Central memory CD8-positive, alpha-beta T cell (primary cell): ENCODE results near the gene CELA3A.
"Not testable (repeated sequence)": the region's sequence is repeated elsewhere in the genome, so short reads cannot be mapped to it uniquely, and the experiment has no call there.

Experiments
- ATAC-seq: fragments of 150-1000 bp; cut with Tn5 transposase; replicated peaks from 2 replicates; pipeline ENCODE4 v1.10.0; 2022; ENCODE audit warnings: mild to moderate bottlenecking, moderate FRiP score, moderate number of reproducible peaks; ENCODE audit not compliant: poor library complexity, severe bottlenecking; ENCODE audit errors: extremely low read depth
- DNase-seq, 2 donors: peaks; one replicate each; pipeline ENCODE4 v3.0.0; 2021; ENCODE audit warnings: low spot score in 2 of 2
- H3K27ac Mint-ChIP-seq: one replicate; pipeline ENCODE4 v1.8.0; 2022; ENCODE audit warnings: low read depth, mild to moderate bottlenecking, moderate library complexity, mixed read lengths
- H3K27me3 Mint-ChIP-seq: one replicate; pipeline ENCODE4 v1.8.0; 2022; ENCODE audit warnings: mixed read lengths
- H3K36me3 Mint-ChIP-seq: one replicate; pipeline ENCODE4 v1.8.0; 2022; ENCODE audit warnings: mild to moderate bottlenecking, moderate library complexity, mixed read lengths; ENCODE audit not compliant: insufficient read depth
- H3K4me1 Mint-ChIP-seq: one replicate; pipeline ENCODE4 v1.8.0; 2022; ENCODE audit warnings: mixed read lengths
- H3K4me3 Mint-ChIP-seq: one replicate; pipeline ENCODE4 v1.8.0; 2022; ENCODE audit warnings: mild to moderate bottlenecking, moderate library complexity, mixed read lengths
- H3K9me3 Mint-ChIP-seq: one replicate; pipeline ENCODE4 v1.8.0; 2022; ENCODE audit warnings: mixed read lengths

The CELA3A gene

DNA sequence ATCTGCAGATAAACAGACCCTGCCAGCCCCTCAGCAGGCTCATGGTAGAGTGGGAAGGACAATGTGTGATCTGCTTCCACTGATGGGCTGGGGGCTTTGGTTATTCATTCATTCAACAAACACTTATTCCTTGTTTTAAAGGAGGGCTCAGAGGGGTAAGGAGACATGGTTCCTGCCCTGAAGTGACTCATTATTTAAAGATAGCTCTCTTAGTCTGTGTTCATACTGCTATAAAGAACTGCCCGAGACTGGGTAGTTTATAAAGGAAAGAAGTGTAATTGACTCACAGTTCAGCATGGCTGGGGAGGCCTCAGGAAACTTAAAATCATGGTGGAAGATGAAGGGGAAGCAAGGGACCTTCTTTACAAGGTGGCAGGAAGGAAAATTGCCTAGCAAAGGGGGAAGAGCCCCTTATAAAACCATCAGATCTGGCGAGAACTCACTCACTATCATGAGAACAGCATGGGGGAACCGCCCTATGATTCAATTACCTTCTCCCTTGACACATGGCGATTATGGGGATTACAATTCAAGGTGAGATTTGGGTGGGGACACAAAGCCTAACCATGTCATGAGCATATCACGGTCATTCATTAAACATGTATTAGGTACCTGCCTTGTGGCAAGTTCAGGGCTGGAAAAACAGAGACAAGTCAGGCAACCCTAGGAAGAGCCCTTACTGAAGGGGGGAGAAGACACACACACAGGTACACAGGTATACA is 11.6 kb upstream of the CELA3A start:
- not testable (repeated sequence) for H3K4me1 Mint-ChIP-seq

DNA sequence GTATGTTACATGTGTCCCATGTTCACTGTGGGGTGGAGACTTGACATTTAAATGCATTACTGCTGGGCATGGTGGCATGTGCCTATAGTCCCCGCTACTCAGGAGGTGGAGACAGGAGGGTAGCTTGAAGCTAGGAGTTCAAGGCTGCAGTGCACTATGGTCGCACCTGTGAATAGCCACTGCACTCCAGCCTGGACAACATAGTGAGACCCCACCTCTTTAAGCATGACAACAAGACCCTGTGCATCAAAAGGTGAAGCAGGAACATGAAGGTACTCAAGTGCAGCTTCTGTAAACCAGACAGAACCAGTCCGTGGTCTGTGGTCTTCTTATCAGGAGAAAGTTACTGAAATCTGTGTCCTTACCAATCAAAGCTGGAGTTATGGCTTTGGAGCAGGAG is 9.3 kb upstream of the CELA3A start:
- not testable (repeated sequence) for H3K4me3 Mint-ChIP-seq, DNase-seq, H3K27me3 Mint-ChIP-seq, H3K27ac Mint-ChIP-seq, H3K36me3 Mint-ChIP-seq, ATAC-seq, H3K4me1 Mint-ChIP-seq, H3K9me3 Mint-ChIP-seq

More for the DNA sequence above, 11.6 kb upstream of the CELA3A start:
- not testable (repeated sequence) for DNase-seq, H3K27me3 Mint-ChIP-seq, ATAC-seq, H3K27ac Mint-ChIP-seq, H3K36me3 Mint-ChIP-seq, H3K9me3 Mint-ChIP-seq, H3K4me3 Mint-ChIP-seq

DNA sequence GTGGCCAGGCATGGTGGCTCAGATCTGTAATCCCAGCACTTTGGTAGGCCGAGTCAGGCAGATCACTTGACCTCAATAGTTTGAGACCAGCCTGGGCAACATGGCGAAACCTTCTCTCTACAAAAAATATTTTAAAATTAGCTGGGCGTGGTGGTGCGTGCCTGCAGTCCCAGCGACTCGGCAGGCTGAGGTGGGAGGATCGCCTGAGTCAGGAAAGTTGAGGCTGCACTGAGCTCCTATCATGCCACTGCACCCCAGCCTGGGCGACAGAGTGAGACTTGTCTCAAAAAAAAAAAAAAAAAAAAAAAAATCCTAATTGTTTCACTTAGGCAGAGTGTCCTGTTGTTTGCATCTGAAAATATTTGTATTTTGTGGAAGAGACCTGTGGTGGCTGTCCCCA is 6.7 kb upstream of the CELA3A start:
- not testable (repeated sequence) for H3K4me3 Mint-ChIP-seq, ATAC-seq, H3K27ac Mint-ChIP-seq, H3K9me3 Mint-ChIP-seq, H3K4me1 Mint-ChIP-seq, H3K27me3 Mint-ChIP-seq, H3K36me3 Mint-ChIP-seq, DNase-seq

DNA sequence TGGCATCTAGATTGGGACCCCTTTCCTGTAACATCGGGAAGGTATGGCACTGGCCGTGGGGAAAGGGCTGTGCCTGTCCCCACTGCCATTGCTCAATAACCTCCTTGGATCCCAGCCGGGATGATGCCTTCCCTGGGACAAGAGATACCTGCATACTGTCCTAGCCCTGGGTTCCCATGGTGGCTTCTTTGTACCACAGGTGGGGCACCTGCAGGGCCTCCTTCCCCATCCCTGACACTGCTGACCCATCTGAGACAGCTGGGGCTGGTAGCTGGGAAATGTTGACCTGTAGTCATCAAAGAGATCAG is 4.8 kb upstream of the CELA3A start:
- not testable (repeated sequence) for H3K4me1 Mint-ChIP-seq, ATAC-seq, DNase-seq, H3K4me3 Mint-ChIP-seq, H3K36me3 Mint-ChIP-seq, H3K27ac Mint-ChIP-seq, H3K27me3 Mint-ChIP-seq, H3K9me3 Mint-ChIP-seq

DNA sequence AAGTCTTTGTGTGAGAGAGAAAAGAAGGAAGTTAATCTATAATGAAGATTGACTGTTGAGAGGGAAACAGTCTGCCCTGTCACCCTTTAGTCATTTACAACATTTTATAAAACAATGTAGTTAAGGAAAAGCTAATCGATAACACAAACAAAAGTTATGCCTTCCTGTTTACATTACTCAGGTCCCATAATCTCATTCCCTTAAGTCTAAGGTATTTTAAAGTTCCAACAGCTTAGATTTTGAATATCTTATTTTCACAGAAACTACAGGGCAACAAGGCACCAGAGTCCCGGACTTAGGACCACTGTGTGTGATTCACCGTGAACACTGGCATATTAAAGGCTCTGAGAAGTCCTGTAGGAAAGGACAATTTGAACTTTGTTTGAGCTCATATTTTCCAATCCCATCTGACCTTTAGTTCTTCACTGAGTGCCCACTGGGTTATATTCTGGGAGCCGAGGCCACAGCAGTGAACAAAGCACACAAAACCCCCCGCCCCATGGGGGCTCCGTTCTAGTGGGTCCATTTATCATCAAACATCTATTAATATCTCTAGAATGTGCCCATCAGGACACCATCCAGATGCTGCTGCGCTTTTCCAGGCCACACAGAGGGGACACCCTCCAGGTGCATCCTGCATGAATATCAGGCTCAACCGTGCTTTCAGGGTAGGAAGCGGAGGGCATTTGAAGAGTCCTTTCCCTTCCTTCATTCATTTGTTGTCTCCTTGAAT is 3.4 kb upstream of the CELA3A start:
- not testable (repeated sequence) for ATAC-seq, H3K4me3 Mint-ChIP-seq, H3K27me3 Mint-ChIP-seq, H3K36me3 Mint-ChIP-seq, H3K9me3 Mint-ChIP-seq, H3K27ac Mint-ChIP-seq, DNase-seq, H3K4me1 Mint-ChIP-seq

DNA sequence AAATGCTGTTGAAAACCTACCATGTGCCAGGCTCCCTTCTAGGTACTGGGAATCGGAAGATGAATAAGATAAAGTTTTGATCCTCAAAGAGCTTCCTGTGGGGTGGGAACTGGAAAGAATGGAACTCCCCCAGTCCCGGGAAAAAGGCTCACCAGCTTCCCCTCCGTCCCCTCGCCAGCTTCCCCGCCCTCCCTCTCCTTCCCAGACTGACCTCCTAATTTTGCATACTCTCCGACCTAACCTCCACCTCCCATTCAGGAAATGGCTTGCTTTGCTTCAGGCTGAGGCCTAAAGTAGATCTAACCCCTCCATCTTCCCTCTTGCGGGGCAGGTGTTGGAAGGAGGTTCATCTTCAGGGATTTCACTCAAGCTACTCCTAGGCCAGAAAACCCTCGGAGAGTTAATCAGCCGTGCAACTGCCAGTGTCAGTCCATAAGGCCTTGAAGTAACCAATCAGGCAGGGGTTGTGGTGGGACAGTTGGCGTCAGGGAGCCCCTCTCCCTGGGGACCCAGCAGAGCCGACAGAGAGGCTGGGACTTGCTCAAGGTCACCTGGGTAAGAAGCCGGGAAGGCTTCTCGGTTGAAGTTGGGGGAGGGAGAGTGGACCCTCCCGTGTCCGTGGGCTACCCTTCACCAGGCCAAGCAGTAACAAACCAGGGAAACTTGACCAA is 2.7 kb upstream of the CELA3A start:
- H3K4me1 Mint-ChIP-seq, DNase-seq, H3K4me3 Mint-ChIP-seq, H3K27me3 Mint-ChIP-seq, H3K36me3 Mint-ChIP-seq, ATAC-seq, H3K9me3 Mint-ChIP-seq, H3K27ac Mint-ChIP-seq: not testable (repeated sequence)

DNA sequence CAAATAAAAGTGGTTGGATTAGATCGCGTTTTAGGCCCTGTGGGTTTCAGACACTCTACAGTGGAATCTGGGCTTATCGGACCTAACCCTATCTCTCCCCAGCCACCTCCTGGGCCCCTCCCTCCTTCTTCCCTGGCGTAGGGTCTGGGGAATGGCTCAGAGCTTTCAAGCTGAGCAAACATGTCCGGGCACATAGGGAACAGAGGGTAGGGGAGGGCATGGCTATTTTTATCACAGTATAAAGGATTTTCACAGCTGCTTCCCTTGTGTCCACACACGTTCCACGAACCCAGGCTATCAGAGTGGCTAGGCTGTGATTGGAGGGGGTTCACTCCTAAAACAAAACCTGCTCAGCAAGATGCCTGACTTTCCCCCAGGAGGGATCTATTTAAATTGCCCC is 1.8 kb upstream of the CELA3A start:
- H3K36me3 Mint-ChIP-seq, H3K9me3 Mint-ChIP-seq, H3K4me1 Mint-ChIP-seq, DNase-seq, H3K27me3 Mint-ChIP-seq, ATAC-seq, H3K27ac Mint-ChIP-seq, H3K4me3 Mint-ChIP-seq: not testable (repeated sequence)

DNA sequence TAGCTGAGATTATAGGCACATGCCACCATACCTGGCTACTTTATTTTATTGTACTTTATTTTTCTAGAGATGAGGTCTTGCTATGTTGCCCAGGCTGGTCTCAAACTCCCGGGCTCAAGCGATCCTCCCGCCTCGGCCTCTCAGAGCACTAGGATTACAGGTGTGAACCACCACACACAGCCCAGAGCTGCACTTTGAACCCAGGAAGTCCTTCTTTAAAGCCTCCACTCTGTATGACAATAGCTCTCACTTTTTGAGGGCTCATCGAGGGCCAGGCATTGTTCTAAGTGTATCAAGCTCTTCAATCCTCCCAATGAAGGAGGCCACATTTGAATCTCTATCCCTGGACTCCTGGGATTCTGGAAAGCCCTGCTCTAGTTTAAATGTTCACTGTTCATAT is 1.0 kb downstream of the CELA3A start:
- not testable (repeated sequence) for H3K4me3 Mint-ChIP-seq, ATAC-seq, H3K27me3 Mint-ChIP-seq, H3K4me1 Mint-ChIP-seq, H3K36me3 Mint-ChIP-seq, DNase-seq, H3K9me3 Mint-ChIP-seq, H3K27ac Mint-ChIP-seq

DNA sequence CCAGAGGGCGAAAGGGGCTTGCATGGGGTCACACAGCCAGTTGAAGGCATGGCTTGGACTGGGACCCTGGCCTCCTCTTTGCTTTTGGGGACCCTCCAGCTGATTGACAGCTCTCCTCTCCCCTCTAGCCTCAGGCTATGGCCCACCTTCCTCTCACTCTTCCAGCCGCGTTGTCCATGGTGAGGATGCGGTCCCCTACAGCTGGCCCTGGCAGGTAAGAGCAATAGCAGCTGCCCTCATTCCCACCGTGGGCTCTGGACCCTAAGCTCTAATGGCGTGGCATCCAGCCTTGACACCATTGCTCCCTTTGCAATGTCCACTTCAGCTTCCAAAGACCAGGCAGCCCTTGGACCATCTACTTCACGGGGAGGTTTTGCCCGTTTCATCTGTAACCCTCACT is 1.4 kb downstream of the CELA3A start:
- H3K27me3 Mint-ChIP-seq, H3K9me3 Mint-ChIP-seq, ATAC-seq, H3K4me3 Mint-ChIP-seq, H3K36me3 Mint-ChIP-seq, DNase-seq, H3K4me1 Mint-ChIP-seq, H3K27ac Mint-ChIP-seq: not testable (repeated sequence)

DNA sequence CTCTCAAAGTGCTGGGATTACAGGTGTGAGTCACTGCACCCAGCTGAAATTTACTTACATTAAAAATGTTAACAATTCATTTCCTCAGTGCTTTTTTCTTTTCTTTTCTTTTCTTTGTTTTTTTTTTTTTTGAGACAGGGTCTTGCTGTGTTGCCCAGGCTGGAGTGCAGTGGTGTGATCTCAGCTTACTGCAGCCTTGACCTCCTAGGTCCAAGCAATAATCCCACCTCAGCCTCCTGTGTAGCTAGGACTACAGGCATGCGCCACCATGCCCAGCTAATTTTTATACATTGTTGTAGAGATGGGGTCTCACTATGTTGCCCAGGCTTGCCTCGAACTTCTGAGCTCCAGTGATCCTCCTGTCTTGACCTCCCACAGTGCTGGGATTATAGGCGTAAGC is 2.5 kb downstream of the CELA3A start:
- not testable (repeated sequence) for DNase-seq, H3K9me3 Mint-ChIP-seq, H3K36me3 Mint-ChIP-seq, H3K4me3 Mint-ChIP-seq, H3K27ac Mint-ChIP-seq, ATAC-seq, H3K27me3 Mint-ChIP-seq, H3K4me1 Mint-ChIP-seq

DNA sequence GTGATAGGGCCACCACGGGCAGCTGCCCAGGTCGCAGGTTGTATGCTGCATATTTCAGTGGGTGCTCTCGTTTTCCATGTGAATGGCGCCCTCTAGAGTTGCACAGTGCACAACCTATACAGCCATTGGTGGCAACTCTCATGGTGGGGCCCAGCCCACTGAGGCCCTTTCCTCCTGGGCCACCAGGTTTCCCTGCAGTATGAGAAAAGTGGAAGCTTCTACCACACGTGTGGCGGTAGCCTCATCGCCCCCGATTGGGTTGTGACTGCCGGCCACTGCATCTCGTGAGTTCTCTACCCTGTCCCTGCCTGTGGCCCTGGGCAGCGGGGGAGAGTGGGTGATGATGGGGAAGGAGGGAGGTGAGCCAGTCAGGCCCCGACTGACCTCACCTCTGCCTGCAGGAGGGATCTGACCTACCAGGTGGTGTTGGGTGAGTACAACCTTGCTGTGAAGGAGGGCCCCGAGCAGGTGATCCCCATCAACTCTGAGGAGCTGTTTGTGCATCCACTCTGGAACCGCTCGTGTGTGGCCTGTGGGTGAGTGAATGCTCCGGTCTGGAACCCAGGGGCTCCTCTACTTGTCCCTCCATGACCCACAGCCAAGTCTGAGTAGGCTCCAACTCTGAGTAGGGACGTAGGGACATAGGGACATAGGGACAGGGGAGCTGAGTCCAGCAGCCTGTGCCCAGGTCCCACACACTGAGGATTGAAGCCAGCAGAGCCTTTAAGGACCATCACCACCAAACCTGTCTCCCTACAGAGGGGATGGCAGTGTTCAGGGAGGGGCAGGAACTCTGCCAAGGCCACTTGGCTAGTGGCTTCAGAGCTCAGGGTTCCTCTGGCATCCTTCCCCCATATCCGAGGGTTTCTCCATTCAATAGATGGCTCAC is 4.0 kb downstream of the CELA3A start:
- not testable (repeated sequence) for H3K27ac Mint-ChIP-seq, ATAC-seq, H3K27me3 Mint-ChIP-seq, H3K36me3 Mint-ChIP-seq, H3K9me3 Mint-ChIP-seq, H3K4me3 Mint-ChIP-seq, H3K4me1 Mint-ChIP-seq, DNase-seq

DNA sequence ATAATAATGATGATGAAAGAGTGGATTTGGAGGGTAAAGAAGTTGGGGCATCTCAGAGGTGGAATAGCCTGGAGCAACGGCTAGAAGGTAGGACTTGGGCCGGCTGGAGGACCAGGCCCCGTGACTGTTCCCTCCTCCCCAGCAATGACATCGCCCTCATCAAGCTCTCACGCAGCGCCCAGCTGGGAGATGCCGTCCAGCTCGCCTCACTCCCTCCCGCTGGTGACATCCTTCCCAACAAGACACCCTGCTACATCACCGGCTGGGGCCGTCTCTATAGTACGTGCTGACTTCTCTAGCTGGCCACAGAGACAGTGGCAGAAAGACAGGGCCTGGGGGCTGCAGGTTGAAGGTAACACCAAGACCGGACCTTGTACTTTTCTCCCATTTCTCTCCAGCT is 5.3 kb downstream of the CELA3A start:
- H3K4me1 Mint-ChIP-seq, result not testable (repeated sequence)

More for the DNA sequence above, 5.3 kb downstream of the CELA3A start:
- not testable (repeated sequence) for DNase-seq, H3K27me3 Mint-ChIP-seq, H3K27ac Mint-ChIP-seq, H3K4me3 Mint-ChIP-seq, H3K9me3 Mint-ChIP-seq, H3K36me3 Mint-ChIP-seq, ATAC-seq
